ENCODE measurements around the gene SPHK2.

Gene SPHK2

GRCh38 chr19:48613024-48613851 is 6.1 kb upstream of the SPHK2 start:
- DNase-seq (ENCODE audit: insufficient read length, low spot score) (no peak), FAIRE-seq (no peak)
- TF ChIP-seq POLR2A (IDR thresholded peaks at IDR 0.05; ENCODE audit: low read depth, low read length), result no peak

- DNase-seq (ENCODE audit: insufficient read length, low spot score) (no peak), FAIRE-seq (no peak)
- no peak for TF ChIP-seq POLR2A (IDR thresholded peaks at IDR 0.05; ENCODE audit: low read depth, low read length)
Measured at GRCh38 chr19:48613852-48614435, 5.4 kb upstream of the SPHK2 start.

GRCh38 chr19:48614436-48615230 is 4.7 kb upstream of the SPHK2 start, which contains the start of gene FAM83E:
FAM83E (minus strand) TSS chr19:48615076; CDS start chr19:48613372, 1,704 bp downstream.
- FAIRE-seq, result no peak
- TF ChIP-seq POLR2A (IDR thresholded peaks at IDR 0.05; ENCODE audit: low read depth, low read length), result no peak
- DNase-seq (ENCODE audit: insufficient read length, low spot score), result no peak

GRCh38 chr19:48615231-48616040 is 3.9 kb upstream of the SPHK2 start:
- no peak for FAIRE-seq

GRCh38 chr19:48616041-48616436 is 3.3 kb upstream of the SPHK2 start:
- no peak for TF ChIP-seq POLR2A (IDR thresholded peaks at IDR 0.05; ENCODE audit: low read depth, low read length)
- FAIRE-seq, result no peak

More at GRCh38 chr19:48615231-48616040, 3.9 kb upstream of the SPHK2 start:
- no peak for DNase-seq (ENCODE audit: insufficient read length, low spot score)
- no peak for TF ChIP-seq POLR2A (IDR thresholded peaks at IDR 0.05; ENCODE audit: low read depth, low read length)

GRCh38 chr19:48616491-48617056 is 2.7 kb upstream of the SPHK2 start:
- FAIRE-seq, result no peak
- no peak for TF ChIP-seq POLR2A (IDR thresholded peaks at IDR 0.05; ENCODE audit: low read depth, low read length)
- DNase-seq (ENCODE audit: insufficient read length, low spot score), result no peak

More at GRCh38 chr19:48616041-48616436, 3.3 kb upstream of the SPHK2 start:
- no peak for DNase-seq (ENCODE audit: insufficient read length, low spot score)

- FAIRE-seq (no peak), DNase-seq (ENCODE audit: insufficient read length, low spot score) (no peak)
- TF ChIP-seq POLR2A (IDR thresholded peaks at IDR 0.05; ENCODE audit: low read depth, low read length), result no peak
Measured at GRCh38 chr19:48617146-48617937, 2.0 kb upstream of the SPHK2 start.

GRCh38 chr19:48618278-48618915 is 909 bp upstream of the SPHK2 start:
- FAIRE-seq (no peak), DNase-seq (ENCODE audit: insufficient read length, low spot score) (no peak)
- TF ChIP-seq POLR2A (IDR thresholded peaks at IDR 0.05; ENCODE audit: low read depth, low read length), result no peak

- no peak for TF ChIP-seq POLR2A (IDR thresholded peaks at IDR 0.05; ENCODE audit: low read depth, low read length)
- no peak for FAIRE-seq
Measured at GRCh38 chr19:48619692-48620585, 633 bp downstream of the SPHK2 start.

GRCh38 chr19:48623556-48624066 is 4.3 kb downstream of the SPHK2 start:
- TF ChIP-seq POLR2A (IDR thresholded peaks at IDR 0.05; ENCODE audit: low read depth, low read length), result no peak
- FAIRE-seq, result no peak
- DNase-seq (ENCODE audit: insufficient read length, low spot score), result no peak

More at GRCh38 chr19:48619692-48620585, 633 bp downstream of the SPHK2 start:
- DNase-seq (ENCODE audit: insufficient read length, low spot score), result no peak
